Measurements from ENCODE around the gene SERPINB6.
"Not testable (repeated sequence)": the region's sequence is repeated elsewhere in the genome, so short reads cannot be mapped to it uniquely, and the experiment has no call there.

Gene SERPINB6

GRCh38 chr6:2948228-2949025 lies 22.9 kb downstream of the SERPINB6 start:
- DNase-seq (ENCODE audit: low read depth): no peak
- TF ChIP-seq CTCF (conservative IDR thresholded peaks at IDR 0.05; ENCODE audit: low read depth, low read length): no peak

GRCh38 chr6:2947445-2947844 lies 23.9 kb downstream of the SERPINB6 start:
- H3K4me3 ChIP-seq (ENCODE audit: low read length): no peak overlapping the region
- TF ChIP-seq CTCF (conservative IDR thresholded peaks at IDR 0.05; ENCODE audit: low read depth, low read length): no peak
- DNase-seq (ENCODE audit: low read depth): no peak

More at GRCh38 chr6:2948228-2949025, 22.9 kb downstream of the SERPINB6 start:
- H3K4me3 ChIP-seq (ENCODE audit: low read length): no peak overlapping the region

GRCh38 chr6:2945153-2945452 lies 26.3 kb downstream of the SERPINB6 start:
- H3K4me3 ChIP-seq (ENCODE audit: low read length): no peak overlapping the region
- no peak for DNase-seq (ENCODE audit: low read depth)
- no peak for TF ChIP-seq CTCF (conservative IDR thresholded peaks at IDR 0.05; ENCODE audit: low read depth, low read length)

GRCh38 chr6:2944405-2945152 lies 26.8 kb downstream of the SERPINB6 start:
- H3K4me3 ChIP-seq (ENCODE audit: low read length): no peak overlapping the region
- no peak for DNase-seq (ENCODE audit: low read depth)
- TF ChIP-seq CTCF (conservative IDR thresholded peaks at IDR 0.05; ENCODE audit: low read depth, low read length): no peak

- no peak for TF ChIP-seq CTCF (conservative IDR thresholded peaks at IDR 0.05; ENCODE audit: low read depth, low read length)
- no peak for DNase-seq (ENCODE audit: low read depth)
- H3K4me3 ChIP-seq (ENCODE audit: low read length): no peak overlapping the region
Observed at GRCh38 chr6:2943564-2943955, 27.8 kb downstream of the SERPINB6 start.

GRCh38 chr6:2942914-2943563 lies 28.3 kb downstream of the SERPINB6 start:
- no peak for DNase-seq (ENCODE audit: low read depth)
- TF ChIP-seq CTCF (conservative IDR thresholded peaks at IDR 0.05; ENCODE audit: low read depth, low read length): no peak
- H3K4me3 ChIP-seq (ENCODE audit: low read length): no peak overlapping the region

GRCh38 chr6:2942116-2942515 lies 29.3 kb downstream of the SERPINB6 start:
- DNase-seq (ENCODE audit: low read depth); H3K4me3 ChIP-seq (ENCODE audit: low read length): not testable (repeated sequence)
